Panc1 (cell line): ENCODE results near the gene ASB2. TPM values are rescaled to one million over a fixed set of nuclear protein-coding genes. Genes with fewer than 3 reads are reported as not detected.

Experiments used
- ATAC-seq: fragments of 200-7000 bp; cut with Tn5 transposase; 2 replicates; pipeline ENCODE4 v1.9.1; 2020; ENCODE audit warnings: mild to moderate bottlenecking, moderate library complexity
- BruUV-seq: library from RNA; stranded (reverse); fragments of 400-500 nt; replicated peaks from 2 replicates; lab custom pipeline; 2021; lab: Mats Ljungman, UMichigan
- CTCF ChIA-PET: fragments of 300-600 bp; sonication (Branson Sonifier 250); formaldehyde crosslinking; loops from one replicate; lab custom pipeline; 2022; ENCODE audit warnings: antibody characterized with exemption; lab: Charles Lee
- POLR2A ChIA-PET: fragments of 300-600 bp; sonication (Branson Sonifier 250); formaldehyde crosslinking; loops from one replicate; lab custom pipeline; 2022; ENCODE audit warnings: antibody characterized with exemption; lab: Charles Lee
- DNase-seq: peaks from one replicate; pipeline ENCODE4 v3.0.0-alpha.2; 2010; ENCODE audit warnings: low read depth, low spot score
- H3K27ac ChIP-seq: 2 replicates; pipeline ENCODE4 v1.5.1; 2011; ENCODE audit warnings: mild to moderate bottlenecking, low read length, inconsistent platforms
- H3K27me3 ChIP-seq: fragments of 200-500 bp; sonication (Bioruptor generic); 2 replicates; pipeline ENCODE4 v1.6.0; 2014; ENCODE audit warnings: low read length, inconsistent platforms; ENCODE audit not compliant: control insufficient read depth, insufficient read depth
- H3K36me3 ChIP-seq: fragments of 200-500 bp; sonication (Bioruptor generic); 2 replicates; pipeline ENCODE4 v1.5.1; 2014; ENCODE audit warnings: inconsistent platforms, mild to moderate bottlenecking, low read length, moderate library complexity; ENCODE audit not compliant: control insufficient read depth, insufficient read depth
- H3K4me1 ChIP-seq: 2 replicates; pipeline ENCODE4 v1.5.1; 2011; ENCODE audit warnings: inconsistent platforms, mild to moderate bottlenecking, low read length, moderate library complexity; ENCODE audit not compliant: control insufficient read depth, insufficient read depth
- H3K4me3 ChIP-seq, 2 experiments: 2 replicates each; pipeline ENCODE4 v1.5.1; 2011 to 2012; ENCODE audit warnings: low read depth in 2 of 2, low read length in 2 of 2, mild to moderate bottlenecking in 2 of 2, inconsistent platforms in 1 of 2, moderate library complexity in 1 of 2
- H3K9me3 ChIP-seq: fragments of 200-500 bp; sonication (Bioruptor generic); 2 replicates; pipeline ENCODE4 v1.5.1; 2014; ENCODE audit warnings: low read depth, mild to moderate bottlenecking, inconsistent platforms, low read length, moderate library complexity; ENCODE audit not compliant: control insufficient read depth, insufficient read depth
- POLR2AphosphoS5 ChIP-seq: IDR thresholded peaks from 2 replicates; pipeline ENCODE4 v1.6.1; 2012; ENCODE audit warnings: mild to moderate bottlenecking, low read depth, low read length, moderate library complexity
- REST ChIP-seq, 2 experiments: IDR thresholded peaks; 2 replicates each; pipeline ENCODE4 v1.6.1; 2011 to 2012; ENCODE audit warnings: low read depth in 2 of 2, control low read depth in 1 of 2, low read length in 1 of 2, mild to moderate bottlenecking in 1 of 2, moderate library complexity in 1 of 2; ENCODE audit not compliant: insufficient read depth in 1 of 2
- SIN3A ChIP-seq: IDR thresholded peaks from 2 replicates; pipeline ENCODE4 v1.6.1; 2012; ENCODE audit warnings: low read depth, mild to moderate bottlenecking, low read length, moderate library complexity, borderline replicate concordance; ENCODE audit not compliant: insufficient read depth
- TCF7L2 ChIP-seq: IDR thresholded peaks from 2 replicates; pipeline ENCODE4 v1.6.1; 2011; ENCODE audit warnings: mild to moderate bottlenecking, low read depth, low read length, inconsistent platforms
- in situ Hi-C: cut with HindIII; loops from 2 replicates; pipeline ENCODE4 v1.10.0; 2016; ENCODE audit warnings: low sequenced_read_pairs, low pct_unique_long_range_greater_than_20kb
- intact Hi-C: fragments of 100-400 bp; cut with micrococcal nuclease; formaldehyde crosslinking; loops from one replicate; pipeline ENCODE4 v1.10.0; 2022; ENCODE audit not compliant: unreplicated experiment
- total RNA-seq: library from RNA; stranded (reverse); gene quantifications from one replicate; pipeline ENCODE4 v1.2.1, GENCODE V29; 2021; ENCODE audit not compliant: unreplicated experiment
- TF ChIP-seq, protein P1 (sequence below): fragments of 450-650 bp; IDR thresholded peaks from 2 replicates; pipeline ENCODE4 v1.5.1; 2017; ENCODE audit warnings: mild to moderate bottlenecking

The ASB2 gene
- total RNA-seq, 1 experiment from 2014 or later = 0.28 TPM

DNA sequence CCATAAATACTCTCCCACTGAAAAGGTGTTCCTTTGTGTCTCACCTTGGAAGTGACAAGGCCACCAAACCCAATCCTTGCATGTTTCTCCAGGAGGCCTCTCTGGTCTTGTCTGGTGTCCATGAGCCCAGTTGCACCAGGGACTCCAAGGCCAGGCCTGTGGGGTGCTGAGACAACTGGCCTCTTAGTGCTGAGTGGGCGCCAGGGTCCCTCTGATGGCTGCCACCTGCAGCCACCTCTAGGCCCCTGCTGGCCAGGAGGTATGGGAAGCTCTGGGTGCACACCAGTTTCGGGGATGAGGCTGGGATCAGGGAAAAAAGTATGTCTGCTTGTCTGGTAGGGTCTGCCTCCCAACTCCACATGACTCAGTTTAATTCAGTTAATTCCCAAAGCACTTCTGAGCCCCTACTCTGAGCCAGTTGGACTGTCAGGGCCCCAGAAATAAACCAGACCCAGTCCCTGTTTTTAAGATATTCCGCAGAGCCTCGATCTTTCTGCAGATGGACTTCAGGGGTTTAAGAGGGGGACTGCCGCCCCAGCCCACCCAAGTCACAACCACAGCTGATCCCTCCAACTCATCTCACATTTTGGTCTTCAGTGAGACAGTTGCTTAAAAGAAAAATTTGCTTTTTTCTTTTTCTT is 64.3 kb downstream of the ASB2 start:
- in situ Hi-C loops (no loop called here), intact Hi-C loops (no loop called here)
- Histone ChIP-seq H3K27me3 (no peaks in the 10 kb centered on the region), H3K4me3 (no peak overlapping the region), H3K36me3 (no peaks in the 10 kb centered on the region), H3K4me1 (no peaks in the 10 kb centered on the region), H3K9me3 (no peaks in the 10 kb centered on the region), H3K27ac (no peak overlapping the region)
- no peak for ATAC-seq
- no peak for DNase-seq
- BruUV-seq = no TSS peak
- ChIA-PET POLR2A (interaction anchor here (0.7 kb wide), 1 partner anchor 98 kb away, joined by 4 read pairs; no protein-coding TSS in a partner anchor), CTCF (no interaction called here)
- TF ChIP-seq TCF7L2 = no peak
- TF ChIP-seq, protein P1, sequence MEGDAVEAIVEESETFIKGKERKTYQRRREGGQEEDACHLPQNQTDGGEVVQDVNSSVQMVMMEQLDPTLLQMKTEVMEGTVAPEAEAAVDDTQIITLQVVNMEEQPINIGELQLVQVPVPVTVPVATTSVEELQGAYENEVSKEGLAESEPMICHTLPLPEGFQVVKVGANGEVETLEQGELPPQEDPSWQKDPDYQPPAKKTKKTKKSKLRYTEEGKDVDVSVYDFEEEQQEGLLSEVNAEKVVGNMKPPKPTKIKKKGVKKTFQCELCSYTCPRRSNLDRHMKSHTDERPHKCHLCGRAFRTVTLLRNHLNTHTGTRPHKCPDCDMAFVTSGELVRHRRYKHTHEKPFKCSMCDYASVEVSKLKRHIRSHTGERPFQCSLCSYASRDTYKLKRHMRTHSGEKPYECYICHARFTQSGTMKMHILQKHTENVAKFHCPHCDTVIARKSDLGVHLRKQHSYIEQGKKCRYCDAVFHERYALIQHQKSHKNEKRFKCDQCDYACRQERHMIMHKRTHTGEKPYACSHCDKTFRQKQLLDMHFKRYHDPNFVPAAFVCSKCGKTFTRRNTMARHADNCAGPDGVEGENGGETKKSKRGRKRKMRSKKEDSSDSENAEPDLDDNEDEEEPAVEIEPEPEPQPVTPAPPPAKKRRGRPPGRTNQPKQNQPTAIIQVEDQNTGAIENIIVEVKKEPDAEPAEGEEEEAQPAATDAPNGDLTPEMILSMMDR = no peak
- no peak for TF ChIP-seq REST (IDR thresholded peaks at IDR 0.05; ENCODE audit: insufficient read depth in 1 of 2, low read depth in 2 of 2, low read length in 1 of 2)
- no peak for TF ChIP-seq SIN3A
- no peak for TF ChIP-seq POLR2AphosphoS5

DNA sequence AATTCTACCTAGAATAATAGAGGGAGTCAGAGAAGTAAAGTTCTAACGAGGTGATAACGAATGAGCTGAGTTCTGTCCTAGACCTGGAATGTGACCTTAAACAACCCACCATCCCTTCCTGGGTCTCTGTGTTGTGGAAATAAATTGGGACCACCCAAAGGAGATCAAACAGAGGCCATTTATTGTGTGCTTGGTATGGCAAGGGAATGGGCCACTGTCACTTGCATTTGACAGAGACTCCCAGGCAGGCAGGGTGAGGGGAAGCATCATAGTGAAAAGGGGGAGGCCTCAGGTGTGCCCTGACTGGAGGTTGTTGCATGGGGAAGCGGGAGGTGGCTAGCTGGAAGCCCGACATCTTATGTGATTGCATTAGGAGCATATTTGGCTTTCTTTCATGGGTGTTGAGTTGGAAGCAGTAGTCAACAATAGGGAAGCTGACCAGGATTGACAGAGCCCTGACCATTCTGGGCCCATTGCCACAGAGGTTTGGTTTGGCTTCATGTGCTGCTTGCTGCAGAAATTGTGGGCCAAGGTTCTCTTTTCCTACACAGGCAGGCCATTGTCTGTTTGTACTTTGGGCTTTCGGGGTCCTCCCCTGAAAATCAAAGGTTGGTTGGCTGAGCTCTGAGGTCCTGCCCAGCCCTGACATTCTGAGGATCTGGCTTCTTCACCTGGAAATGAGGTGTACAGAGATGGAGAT is 66.8 kb downstream of the ASB2 start:
- intact Hi-C loops (no loop called here), in situ Hi-C loops (no loop called here)
- DNase-seq (no peak), ATAC-seq (no peak)
- Histone ChIP-seq H3K4me3 (no peak overlapping the region), H3K4me1 (no peaks in the 10 kb centered on the region; the same call in 1 of the 2 replicates), H3K27me3 (no peaks in the 10 kb centered on the region), H3K9me3 (no peaks in the 10 kb centered on the region), H3K27ac (no peak overlapping the region), H3K36me3 (no peaks in the 10 kb centered on the region)
- ChIA-PET CTCF (no interaction called here), POLR2A (no interaction called here)
- TF ChIP-seq, protein P1 = no peak
- TF ChIP-seq POLR2AphosphoS5 (no peak), TCF7L2 (no peak), REST (IDR thresholded peaks at IDR 0.05; ENCODE audit: insufficient read depth in 1 of 2, low read depth in 2 of 2, low read length in 1 of 2) (no peak), SIN3A (no peak)
- BruUV-seq = no TSS peak
